Ovary (tissue), 3 donors: ENCODE results near the gene AK3.

Experiments used
- EP300 ChIP-seq: sonication (generic); formaldehyde crosslinking; IDR thresholded peaks from one replicate; pipeline ENCODE4 v1.6.1; 2017; ENCODE audit warnings: antibody characterized with exemption
- POLR2A ChIP-seq: fragments of 450-650 bp; IDR thresholded peaks from one replicate; pipeline ENCODE4 v1.6.1; 2017; ENCODE audit warnings: antibody characterized with exemption, mild to moderate bottlenecking, moderate library complexity
- TF ChIP-seq, protein P1 (sequence below), 3 donors: fragments of 450-650 bp in 2 of 3; fragments of 200-600 bp in 1 of 3; IDR thresholded peaks; one replicate each; pipeline versions ENCODE4 v1.5.1 to v1.8.0; 2016 to 2022; ENCODE audit warnings: antibody characterized with exemption in 3 of 3, mild to moderate bottlenecking in 1 of 3
- donor health status: DM: no; HTN: no; CAD: no.

DNA sequence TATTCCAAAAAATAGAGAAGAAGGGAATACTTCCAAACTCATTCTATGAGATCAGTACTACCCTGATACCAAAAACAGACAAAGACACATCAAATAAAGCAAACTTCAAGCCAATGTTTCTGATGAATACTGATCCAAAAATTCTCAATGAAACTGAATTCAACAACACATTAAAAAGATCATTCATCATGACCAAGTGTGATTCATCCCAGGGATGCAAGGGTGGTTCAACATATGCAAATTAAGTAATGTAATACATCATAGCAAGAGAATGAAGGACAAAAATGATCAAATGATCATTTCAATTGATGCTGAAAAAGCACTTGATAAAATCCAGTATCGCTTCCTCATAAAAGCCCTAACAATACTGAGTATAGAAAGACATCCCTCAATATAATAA is 46.9 kb upstream of the AK3 start:
- TF ChIP-seq, protein P1, sequence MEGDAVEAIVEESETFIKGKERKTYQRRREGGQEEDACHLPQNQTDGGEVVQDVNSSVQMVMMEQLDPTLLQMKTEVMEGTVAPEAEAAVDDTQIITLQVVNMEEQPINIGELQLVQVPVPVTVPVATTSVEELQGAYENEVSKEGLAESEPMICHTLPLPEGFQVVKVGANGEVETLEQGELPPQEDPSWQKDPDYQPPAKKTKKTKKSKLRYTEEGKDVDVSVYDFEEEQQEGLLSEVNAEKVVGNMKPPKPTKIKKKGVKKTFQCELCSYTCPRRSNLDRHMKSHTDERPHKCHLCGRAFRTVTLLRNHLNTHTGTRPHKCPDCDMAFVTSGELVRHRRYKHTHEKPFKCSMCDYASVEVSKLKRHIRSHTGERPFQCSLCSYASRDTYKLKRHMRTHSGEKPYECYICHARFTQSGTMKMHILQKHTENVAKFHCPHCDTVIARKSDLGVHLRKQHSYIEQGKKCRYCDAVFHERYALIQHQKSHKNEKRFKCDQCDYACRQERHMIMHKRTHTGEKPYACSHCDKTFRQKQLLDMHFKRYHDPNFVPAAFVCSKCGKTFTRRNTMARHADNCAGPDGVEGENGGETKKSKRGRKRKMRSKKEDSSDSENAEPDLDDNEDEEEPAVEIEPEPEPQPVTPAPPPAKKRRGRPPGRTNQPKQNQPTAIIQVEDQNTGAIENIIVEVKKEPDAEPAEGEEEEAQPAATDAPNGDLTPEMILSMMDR (IDR thresholded peaks at IDR 0.05) = no peak
- no peak for TF ChIP-seq EP300
- no peak for TF ChIP-seq POLR2A
